Fibroblast of pulmonary artery (primary cell): ENCODE data around the gene GK.
"Not testable (repeated sequence)": the region's sequence is repeated elsewhere in the genome, so short reads cannot be mapped to it uniquely, and the experiment has no call there.

Experiments
- DNase-seq: peaks from one replicate; pipeline ENCODE4 v3.0.0-alpha.2; 2010; ENCODE audit warnings: low read depth
- H3K4me3 ChIP-seq: replicated peaks from 2 replicates; pipeline ENCODE4 v1.5.1; 2011; ENCODE audit warnings: low read depth, mild to moderate bottlenecking, control low read depth, low read length, moderate library complexity
- TF ChIP-seq, protein P1 (sequence below): IDR thresholded peaks from 2 replicates; pipeline ENCODE4 v1.5.1; 2011; ENCODE audit warnings: mild to moderate bottlenecking, control low read depth, low read length, inconsistent platforms; ENCODE audit errors: missing control alignments

The GK gene

DNA sequence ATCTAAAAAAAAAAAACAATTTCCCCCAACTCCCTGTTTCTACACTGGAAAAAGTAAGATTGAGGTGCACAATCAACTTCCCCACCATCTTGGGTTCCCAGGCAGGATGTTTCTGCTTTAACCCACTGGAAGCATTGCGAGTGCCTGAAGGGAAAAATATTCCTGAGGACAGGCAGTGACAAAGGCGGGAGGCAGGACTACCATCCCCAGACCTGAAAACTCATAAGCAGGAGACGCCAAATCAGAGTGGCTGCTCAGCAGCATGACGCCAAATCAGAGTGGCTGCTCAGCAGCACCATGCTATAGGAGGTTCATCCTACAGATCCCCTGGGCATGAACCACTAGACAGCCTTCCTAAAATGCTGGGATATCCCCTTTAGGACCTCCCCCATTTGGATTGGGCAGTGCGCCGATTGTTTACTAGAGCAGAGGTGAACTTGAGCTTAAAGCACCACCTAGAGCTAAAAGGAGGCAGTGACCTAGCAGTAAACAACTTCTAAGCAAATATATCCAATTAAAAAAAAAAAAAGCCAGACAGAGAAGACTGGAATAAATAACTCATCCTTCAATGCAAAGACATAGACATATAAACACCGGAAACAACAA, 35.0 kb upstream of the GK start:
- TF ChIP-seq, protein P1, sequence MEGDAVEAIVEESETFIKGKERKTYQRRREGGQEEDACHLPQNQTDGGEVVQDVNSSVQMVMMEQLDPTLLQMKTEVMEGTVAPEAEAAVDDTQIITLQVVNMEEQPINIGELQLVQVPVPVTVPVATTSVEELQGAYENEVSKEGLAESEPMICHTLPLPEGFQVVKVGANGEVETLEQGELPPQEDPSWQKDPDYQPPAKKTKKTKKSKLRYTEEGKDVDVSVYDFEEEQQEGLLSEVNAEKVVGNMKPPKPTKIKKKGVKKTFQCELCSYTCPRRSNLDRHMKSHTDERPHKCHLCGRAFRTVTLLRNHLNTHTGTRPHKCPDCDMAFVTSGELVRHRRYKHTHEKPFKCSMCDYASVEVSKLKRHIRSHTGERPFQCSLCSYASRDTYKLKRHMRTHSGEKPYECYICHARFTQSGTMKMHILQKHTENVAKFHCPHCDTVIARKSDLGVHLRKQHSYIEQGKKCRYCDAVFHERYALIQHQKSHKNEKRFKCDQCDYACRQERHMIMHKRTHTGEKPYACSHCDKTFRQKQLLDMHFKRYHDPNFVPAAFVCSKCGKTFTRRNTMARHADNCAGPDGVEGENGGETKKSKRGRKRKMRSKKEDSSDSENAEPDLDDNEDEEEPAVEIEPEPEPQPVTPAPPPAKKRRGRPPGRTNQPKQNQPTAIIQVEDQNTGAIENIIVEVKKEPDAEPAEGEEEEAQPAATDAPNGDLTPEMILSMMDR, result peak; percentile 10
- peak; percentile 15 for DNase-seq
- no peak overlapping the region for H3K4me3 ChIP-seq

DNA sequence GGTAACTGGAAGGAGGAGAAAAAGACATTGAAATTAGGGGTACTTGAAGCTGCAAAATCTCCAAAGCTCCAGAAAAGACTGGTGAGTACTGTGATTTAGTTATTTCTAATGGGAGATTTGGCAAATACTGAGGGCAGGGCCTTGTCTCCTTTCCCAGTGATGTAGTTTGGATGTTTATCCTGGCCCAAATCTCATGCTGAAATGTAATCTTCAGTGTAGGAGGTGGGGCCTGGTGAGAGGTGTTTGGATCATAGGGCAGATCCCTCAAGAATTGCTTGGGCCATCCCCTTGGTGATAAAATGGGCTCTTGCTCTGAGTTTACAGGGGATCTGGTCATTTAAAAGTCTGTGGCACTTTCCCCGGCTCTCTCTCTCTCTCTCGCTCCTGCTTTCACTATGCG, 33.1 kb upstream of the GK start:
- H3K4me3 ChIP-seq, result no peak overlapping the region
- DNase-seq, result no peak
- TF ChIP-seq, protein P1, result no peak

DNA sequence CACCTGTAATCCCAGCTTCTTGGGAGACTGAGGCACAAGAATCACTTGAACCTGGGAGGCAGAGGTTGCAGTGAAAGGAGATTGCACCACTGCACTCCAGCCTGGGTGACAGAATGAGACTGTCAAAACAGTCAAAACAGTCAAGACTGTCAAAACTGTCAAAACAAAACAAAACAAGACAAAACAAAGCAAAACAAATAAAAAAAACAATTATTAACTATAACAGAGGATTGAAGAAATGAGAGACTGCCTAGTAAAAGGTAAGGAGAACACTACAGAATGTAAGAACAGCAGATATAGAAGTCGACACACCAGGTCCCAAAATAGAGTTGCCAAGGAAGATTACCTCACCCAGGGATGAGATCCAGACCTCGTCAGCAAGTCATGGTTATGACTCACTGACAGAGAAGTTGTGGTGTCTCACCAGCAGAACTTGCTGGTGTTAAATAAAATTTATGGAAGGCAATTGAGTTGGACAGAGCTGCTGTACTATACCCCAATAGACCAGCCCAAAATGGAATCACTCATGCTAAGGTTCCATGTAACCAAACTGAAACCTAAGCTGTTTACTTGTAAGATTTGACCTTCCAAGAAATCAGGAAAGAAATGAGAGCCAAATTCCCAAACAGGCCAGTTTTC, 32.1 kb upstream of the GK start:
- TF ChIP-seq, protein P1, result no peak
- H3K4me3 ChIP-seq, result no peak overlapping the region
- DNase-seq, result peak; percentile 86

DNA sequence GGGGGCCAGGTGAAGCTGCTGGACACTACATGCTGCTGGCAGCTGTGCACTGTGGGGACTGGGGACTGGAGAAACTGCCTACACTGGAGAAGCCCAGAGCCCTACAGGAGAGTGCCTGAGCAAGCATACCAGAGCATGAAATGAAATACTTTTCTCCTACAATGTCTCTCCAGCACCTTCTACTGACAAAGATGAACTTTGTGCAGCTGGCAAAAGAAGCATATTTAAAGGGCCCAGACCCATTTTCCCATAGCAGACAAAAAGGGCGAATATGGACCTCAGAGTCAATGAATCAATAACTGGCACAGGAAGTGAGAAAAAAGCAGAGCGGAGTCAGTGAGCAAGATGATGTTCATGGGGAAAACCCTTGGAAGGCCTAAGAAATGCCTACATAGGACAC, 30.9 kb upstream of the GK start:
- TF ChIP-seq, protein P1, result no peak
- H3K4me3 ChIP-seq, result no peak overlapping the region
- no peak for DNase-seq

DNA sequence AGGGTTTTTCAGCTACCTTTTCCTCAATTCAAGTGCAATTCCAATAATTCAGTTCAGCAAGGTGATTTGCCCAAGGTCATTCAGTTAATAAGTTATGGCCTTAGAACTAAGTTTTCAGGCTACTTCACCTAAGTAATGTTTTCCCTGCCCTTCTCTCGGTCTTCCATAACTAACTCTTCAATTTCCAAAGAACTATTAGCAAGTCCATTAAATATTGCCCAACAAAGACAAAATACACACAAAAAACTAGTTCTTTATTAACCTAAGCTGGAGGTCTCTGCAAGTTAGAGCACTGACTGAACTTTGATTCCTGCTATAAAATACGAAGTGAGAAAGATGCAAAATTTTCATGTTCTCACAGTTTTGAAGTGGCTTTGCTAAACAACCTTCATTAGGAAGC, 26.8 kb upstream of the GK start:
- H3K4me3 ChIP-seq, result no peak overlapping the region
- DNase-seq, result no peak
- TF ChIP-seq, protein P1, result no peak

DNA sequence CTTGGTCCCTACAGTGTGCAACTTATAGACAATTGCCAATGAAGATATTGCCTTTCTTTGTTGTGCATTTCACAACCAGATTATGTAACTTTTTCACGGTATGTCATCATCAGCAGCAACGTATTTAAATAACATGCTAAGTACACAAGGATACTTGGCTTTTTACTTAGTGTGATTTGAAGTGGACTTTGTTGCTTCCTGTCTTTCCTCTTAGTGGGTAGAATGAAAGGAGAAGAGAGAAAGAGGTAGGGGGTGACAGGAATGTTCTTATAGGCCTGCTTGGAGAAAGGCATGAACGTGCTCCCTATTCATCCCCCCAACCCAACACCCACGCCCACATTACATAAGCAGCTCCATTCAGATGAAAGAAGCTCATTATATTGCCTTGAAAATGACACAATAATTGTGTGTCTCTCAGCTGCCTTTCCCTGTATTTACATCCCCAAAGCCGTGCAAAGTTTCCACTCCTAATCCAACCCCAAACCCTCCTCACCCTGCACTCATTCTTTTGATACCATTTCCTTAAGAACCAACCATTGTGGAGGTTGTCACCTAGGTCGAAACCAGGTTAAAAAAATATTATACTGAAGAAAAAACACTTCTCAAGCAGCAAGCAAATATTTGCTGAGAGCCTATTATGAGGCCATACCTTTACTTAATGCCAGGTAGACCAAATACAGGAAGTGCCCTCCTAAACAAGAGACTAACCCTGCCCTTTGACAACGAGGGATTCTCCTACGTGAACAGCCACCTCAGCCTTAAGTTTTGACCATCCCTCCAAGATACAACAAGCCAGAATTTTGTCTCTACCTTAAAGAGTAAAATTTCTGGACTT, 25.2 kb upstream of the GK start:
- TF ChIP-seq, protein P1, result no peak
- no peak for DNase-seq

DNA sequence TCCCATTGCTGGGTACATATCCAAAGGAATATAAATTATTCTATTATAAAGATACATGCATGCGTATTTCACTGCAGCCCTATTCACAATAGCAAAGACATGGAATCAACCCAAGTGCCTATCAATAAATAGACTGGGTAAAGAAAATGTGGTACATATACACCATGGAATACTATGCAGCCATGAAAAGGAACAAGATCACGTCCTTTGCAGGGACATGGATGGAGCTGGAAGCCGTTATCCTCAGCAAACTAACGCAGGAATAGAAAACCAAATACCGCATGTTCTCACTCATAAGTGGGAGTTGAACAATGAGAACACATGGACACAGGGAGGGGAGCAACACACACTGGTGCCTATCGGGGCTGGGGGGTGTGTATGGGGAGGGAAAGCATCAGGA, 19.2 kb upstream of the GK start:
- DNase-seq, H3K4me3 ChIP-seq: not testable (repeated sequence)

More for the DNA sequence above, 25.2 kb upstream of the GK start:
- H3K4me3 ChIP-seq, result no peak overlapping the region
